WTC11 (cell line): ENCODE measurements around the gene MAGOH. TPM values are rescaled to one million over a fixed set of nuclear protein-coding genes. Genes with fewer than 3 reads are reported as not detected.

Experiments
- ATAC-seq: fragments of 200-7000 bp; cut with Tn5 transposase; 2 replicates; pipeline ENCODE4 v1.10.0; 2021; ENCODE audit warnings: mild to moderate bottlenecking, moderate library complexity
- CTCF ChIA-PET: fragments of 300-600 bp; sonication (Branson Sonifier 250); formaldehyde crosslinking; loops from one replicate; lab custom pipeline; 2021; ENCODE audit warnings: antibody characterized with exemption; lab: Charles Lee
- POLR2A ChIA-PET: fragments of 350-600 bp; sonication (Branson Sonifier 250); formaldehyde crosslinking; loops from one replicate; lab custom pipeline; 2021; ENCODE audit warnings: antibody characterized with exemption; lab: Charles Lee
- DNase-seq: peaks from one replicate; pipeline ENCODE4 v3.0.0; 2021; ENCODE audit warnings: low spot score
- H3K27ac Mint-ChIP-seq: 2 replicates; pipeline ENCODE4 v1.8.0; 2021; ENCODE audit warnings: mixed read lengths
- H3K27me3 Mint-ChIP-seq: 2 replicates; pipeline ENCODE4 v1.8.0; 2021; ENCODE audit warnings: low read depth, mild to moderate bottlenecking, moderate library complexity, mixed read lengths
- H3K36me3 Mint-ChIP-seq: 2 replicates; pipeline ENCODE4 v1.8.0; 2021; ENCODE audit warnings: mixed read lengths
- H3K4me1 Mint-ChIP-seq: 2 replicates; pipeline ENCODE4 v1.8.0; 2022; ENCODE audit warnings: mixed read lengths
- H3K4me3 Mint-ChIP-seq: 2 replicates; pipeline ENCODE4 v1.8.0; 2021; ENCODE audit warnings: mild to moderate bottlenecking, moderate library complexity, mixed read lengths
- H3K9me3 Mint-ChIP-seq: 2 replicates; pipeline ENCODE4 v1.8.0; 2021; ENCODE audit warnings: mixed read lengths
- CTCF ChIP-seq: fragments of 200-600 bp; IDR thresholded peaks from 2 replicates; pipeline ENCODE4 v1.8.0; 2022; ENCODE audit warnings: antibody characterized with exemption
- FOXP4 ChIP-seq: sonication (generic); formaldehyde crosslinking; IDR thresholded peaks from 2 replicates; pipeline ENCODE4 v1.8.0; 2022; ENCODE audit warnings: mild to moderate bottlenecking, missing genetic modification reagents
- GABPB1 ChIP-seq: sonication (generic); formaldehyde crosslinking; IDR thresholded peaks from 2 replicates; pipeline ENCODE4 v1.8.1; 2023; ENCODE audit warnings: mild to moderate bottlenecking, missing genetic modification reagents
- JUN ChIP-seq: sonication (generic); formaldehyde crosslinking; IDR thresholded peaks from 2 replicates; pipeline ENCODE4 v1.8.0; 2023; ENCODE audit warnings: mild to moderate bottlenecking, missing genetic modification reagents
- KAT7 ChIP-seq: sonication (generic); formaldehyde crosslinking; IDR thresholded peaks from 2 replicates; pipeline ENCODE4 v1.8.1; 2023; ENCODE audit warnings: missing genetic modification reagents, mild to moderate bottlenecking, borderline replicate concordance
- MLX ChIP-seq: sonication (generic); formaldehyde crosslinking; IDR thresholded peaks from 2 replicates; pipeline ENCODE4 v1.8.1; 2023; ENCODE audit warnings: mild to moderate bottlenecking, missing genetic modification reagents, moderate library complexity
- MXD4 ChIP-seq: fragments of 250-450 bp; sonication (Bioruptor Pico); IDR thresholded peaks from 2 replicates; pipeline ENCODE4 v1.8.0; 2021; ENCODE audit warnings: mild to moderate bottlenecking, moderate library complexity, borderline replicate concordance
- OVOL2 ChIP-seq: fragments of 250-450 bp; sonication (Bioruptor Pico); IDR thresholded peaks from 2 replicates; pipeline ENCODE4 v1.9.0; 2021; ENCODE audit warnings: mild to moderate bottlenecking, borderline replicate concordance
- TEAD1 ChIP-seq: sonication (generic); formaldehyde crosslinking; IDR thresholded peaks from 2 replicates; pipeline ENCODE4 v1.8.0; 2022; ENCODE audit warnings: mild to moderate bottlenecking, missing genetic modification reagents
- TEAD4 ChIP-seq: sonication (generic); formaldehyde crosslinking; IDR thresholded peaks from 2 replicates; pipeline ENCODE4 v1.8.0; 2022; ENCODE audit warnings: mild to moderate bottlenecking, missing genetic modification reagents
- ZNF263 ChIP-seq: sonication (generic); formaldehyde crosslinking; IDR thresholded peaks from 2 replicates; pipeline ENCODE4 v1.8.1; 2022; ENCODE audit warnings: low read depth, mild to moderate bottlenecking, moderate library complexity, missing genetic modification reagents
- ZNF317 ChIP-seq: sonication (generic); formaldehyde crosslinking; IDR thresholded peaks from 2 replicates; pipeline ENCODE4 v1.8.1; 2023; ENCODE audit warnings: low read depth, mild to moderate bottlenecking, moderate library complexity, missing genetic modification reagents, borderline replicate concordance
- ZNF423 ChIP-seq: fragments of 250-450 bp; sonication (Bioruptor Pico); IDR thresholded peaks from 2 replicates; pipeline ENCODE4 v2.1.2; 2022; ENCODE audit warnings: mild to moderate bottlenecking, moderate library complexity
- ZNF671 ChIP-seq: fragments of 250-450 bp; sonication (Bioruptor Pico); IDR thresholded peaks from 2 replicates; pipeline ENCODE4 v1.8.0; 2021; ENCODE audit warnings: mild to moderate bottlenecking
- total RNA-seq: library from RNA; stranded (reverse); gene quantifications from 3 replicates; pipeline ENCODE4 v1.2.3, GENCODE V29; 2021

The MAGOH gene
- total RNA-seq, 1 experiment from 2014 or later, result 57.8 TPM

- Mint-ChIP-seq H3K4me3 (no peak overlapping the region), H3K27me3 (peaks cover 16% of the 10 kb centered on the region; the same call in 1 of the 2 replicates)
- no peak for DNase-seq
- TF ChIP-seq ZNF423 (CRISPR knock-in tag), result no peak
- TF ChIP-seq JUN, result no peak
- no peak for TF ChIP-seq ZNF263 (CRISPR knock-in tag)
- no peak for TF ChIP-seq MLX
- no peak for TF ChIP-seq ZNF671
- no peak for TF ChIP-seq KAT7
- TF ChIP-seq, all 79 proteins: peak for 0
- Mint-ChIP-seq H3K36me3 (no peaks in the 10 kb centered on the region), H3K27ac (no peak overlapping the region), H3K4me1 (peaks cover 5% of the 10 kb centered on the region), H3K9me3 (no peaks in the 10 kb centered on the region)
- CTCF ChIA-PET, result interaction anchor here (0.6 to 2.7 kb wide), 36 partner anchors 7 to 428 kb away, joined by 3 to 17 read pairs (median 4); partner anchors contain the start of genes ECHDC2 and ZYG11A
- ATAC-seq, result no peak
- POLR2A ChIA-PET, result no interaction called here
These were observed 55.6 kb downstream of the MAGOH start for GRCh38 chr1:53182716-53183094.

- H3K4me3 Mint-ChIP-seq, result no peak overlapping the region
- POLR2A ChIA-PET, result no interaction called here
These were observed 56.2 kb downstream of the MAGOH start for GRCh38 chr1:53182111-53182593.

More at GRCh38 chr1:53182111-53182593, 56.2 kb downstream of the MAGOH start:
- Mint-ChIP-seq H3K9me3 (no peaks in the 10 kb centered on the region), H3K27me3 (peaks cover 16% of the 10 kb centered on the region; the same call in 1 of the 2 replicates), H3K36me3 (no peaks in the 10 kb centered on the region), H3K27ac (no peak overlapping the region), H3K4me1 (no peaks in the 10 kb centered on the region)
- TF ChIP-seq OVOL2 (CRISPR knock-in tag) (no peak), GABPB1 (CRISPR knock-in tag) (peak; percentile 48; the same call in 1 of the 2 replicates), CTCF (peak; percentile 93), KAT7 (no peak), MXD4 (no peak), FOXP4 (no peak), MLX (no peak), ZNF317 (CRISPR knock-in tag) (no peak), TEAD4 (CRISPR knock-in tag) (peak; percentile 96), TEAD1 (CRISPR knock-in tag) (peak; percentile 99; the same call in 1 of the 2 replicates)
- peak; percentile 90 for DNase-seq
- CTCF ChIA-PET, result interaction anchor here (0.6 to 2.7 kb wide), 40 partner anchors 8 to 596 kb away, joined by 3 to 17 read pairs (median 4); partner anchors contain the start of genes ECHDC2 and ZYG11A
- ATAC-seq, result peak; percentile 79
